Smooth muscle cell (in vitro differentiated cells): ENCODE data around the gene TNK2. TPM values are rescaled to one million over a fixed set of nuclear protein-coding genes. Genes with fewer than 3 reads are reported as not detected.
"Not testable (repeated sequence)": the region's sequence is repeated elsewhere in the genome, so short reads cannot be mapped to it uniquely, and the experiment has no call there.

Experiments
- DNase-seq: peaks from one replicate; lab custom pipeline; 2025; ENCODE audit not compliant: unreplicated experiment; lab: John Stamatoyannopoulos, UW
- H2AFZ ChIP-seq: fragments of 200-600 bp; sonication (generic); 2 replicates; pipeline ENCODE4 v1.6.0; 2016; ENCODE audit warnings: antibody characterized with exemption, low read depth, mild to moderate bottlenecking
- H3F3A ChIP-seq: fragments of 200-600 bp; sonication (generic); 2 replicates; pipeline ENCODE4 v1.6.0; 2017; ENCODE audit warnings: antibody characterized with exemption, low read depth
- H3K27ac ChIP-seq: fragments of 200-600 bp; sonication (generic); 2 replicates; pipeline ENCODE4 v1.5.1; 2016; ENCODE audit warnings: low read depth, mild to moderate bottlenecking
- H3K27me3 ChIP-seq: fragments of 200-600 bp; sonication (generic); 2 replicates; pipeline ENCODE4 v1.6.1; 2016; ENCODE audit warnings: low read depth, mild to moderate bottlenecking
- H3K36me3 ChIP-seq: fragments of 200-600 bp; sonication (generic); 2 replicates; pipeline ENCODE4 v1.5.1; 2016; ENCODE audit warnings: low read depth
- H3K4me1 ChIP-seq: fragments of 200-600 bp; sonication (generic); 2 replicates; pipeline ENCODE4 v1.5.1; 2016; ENCODE audit warnings: low read depth
- H3K4me2 ChIP-seq: fragments of 200-600 bp; sonication (generic); 2 replicates; pipeline ENCODE4 v1.6.0; 2016; ENCODE audit warnings: mild to moderate bottlenecking
- H3K4me3 ChIP-seq: fragments of 200-600 bp; sonication (generic); 2 replicates; pipeline ENCODE4 v1.5.1; 2016; ENCODE audit warnings: mild to moderate bottlenecking
- H3K79me2 ChIP-seq: fragments of 200-600 bp; sonication (generic); 2 replicates; pipeline ENCODE4 v1.6.0; 2016; ENCODE audit warnings: low read depth, mild to moderate bottlenecking
- H3K9ac ChIP-seq: fragments of 200-600 bp; sonication (generic); 2 replicates; pipeline ENCODE4 v1.6.0; 2016; ENCODE audit warnings: low read depth
- H3K9me3 ChIP-seq: fragments of 200-600 bp; sonication (generic); replicated peaks from 2 replicates; pipeline ENCODE4 v1.5.1; 2016; ENCODE audit warnings: low read depth
- H4K20me1 ChIP-seq: fragments of 200-600 bp; sonication (generic); 2 replicates; pipeline ENCODE4 v1.6.0; 2016; ENCODE audit warnings: low read depth
- whole genome bisulfite sequencing: methylation state at CpG from one replicate; pipeline ENCODE4 v1.1.7; 2016; ENCODE audit warnings: low lambda C conversion rate; 5-methylcytosine and 5-hydroxymethylcytosine counted together
- polyA plus RNA-seq: library from polyadenylated mRNA; unstranded; fragments of >200 nt; fragmentation: Nextera tagmentation; extraction: Ambion mirVana; gene quantifications from 2 replicates; pipeline ENCODE4 v1.2.1, GENCODE V29; 2016
- total RNA-seq: library from RNA; depleted of rRNA; stranded (reverse); fragments of >200 nt; gene quantifications from 2 replicates; pipeline ENCODE4 v1.2.3, GENCODE V29; 2014
- TF ChIP-seq, protein P1 (sequence below): fragments of 200-600 bp; sonication (generic); IDR thresholded peaks from 2 replicates; pipeline ENCODE4 v1.5.1; 2017; ENCODE audit warnings: borderline replicate concordance, mild to moderate bottlenecking, antibody characterized with exemption; ENCODE audit not compliant: insufficient read depth, poor library complexity, severe bottlenecking

Gene TNK2
- total and polyA plus RNA-seq, 2 experiments from 2014 or later: 2.8 to 10.6 TPM

DNA sequence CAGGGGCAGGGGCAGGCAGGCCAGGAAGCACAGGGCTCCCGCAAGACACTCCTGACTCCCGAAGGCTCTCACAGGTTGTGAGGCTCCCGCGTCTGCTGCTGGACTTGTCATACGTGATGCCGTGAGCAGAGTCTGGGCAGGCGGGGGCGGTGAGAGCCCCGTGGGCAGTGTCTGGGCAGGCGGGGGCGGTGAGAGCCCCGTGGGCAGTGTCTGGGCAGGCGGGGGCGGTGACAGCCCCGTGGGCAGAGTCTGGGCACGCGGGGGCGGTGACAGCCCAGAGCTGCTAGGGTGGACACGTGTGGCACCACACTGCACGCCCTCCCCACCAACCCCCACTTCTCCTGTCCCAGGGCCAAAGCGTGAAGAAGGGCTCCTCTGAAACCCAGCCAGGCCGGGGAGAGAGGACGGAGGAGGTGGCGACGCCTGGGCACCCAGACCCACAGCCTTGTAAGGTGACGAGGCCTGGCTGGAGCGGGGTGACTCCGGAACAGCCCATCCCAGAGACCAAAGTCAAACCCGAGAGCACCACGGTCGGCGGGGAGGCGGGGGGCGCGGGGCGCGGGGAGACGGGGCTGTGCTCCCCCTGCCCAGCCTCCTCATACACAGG lies 35.0 kb downstream of the TNK2 start:
- no peaks in the 10 kb centered on the region for H3F3A ChIP-seq
- no peak overlapping the region for H3K9ac ChIP-seq
- peaks cover 4% of the 10 kb centered on the region for H4K20me1 ChIP-seq
- no peak overlapping the region for H3K4me2 ChIP-seq
- no peaks in the 10 kb centered on the region for H3K36me3 ChIP-seq
- no peaks in the 10 kb centered on the region for H3K4me1 ChIP-seq
- no peak overlapping the region for H2AFZ ChIP-seq
- no peak overlapping the region for H3K4me3 ChIP-seq
- no peak for DNase-seq
- no peaks in the 10 kb centered on the region for H3K9me3 ChIP-seq
- no peaks in the 10 kb centered on the region for H3K79me2 ChIP-seq
- WGBS: 93% methylated on average over 28 of the region's 38 CpGs
- TF ChIP-seq, protein P1, sequence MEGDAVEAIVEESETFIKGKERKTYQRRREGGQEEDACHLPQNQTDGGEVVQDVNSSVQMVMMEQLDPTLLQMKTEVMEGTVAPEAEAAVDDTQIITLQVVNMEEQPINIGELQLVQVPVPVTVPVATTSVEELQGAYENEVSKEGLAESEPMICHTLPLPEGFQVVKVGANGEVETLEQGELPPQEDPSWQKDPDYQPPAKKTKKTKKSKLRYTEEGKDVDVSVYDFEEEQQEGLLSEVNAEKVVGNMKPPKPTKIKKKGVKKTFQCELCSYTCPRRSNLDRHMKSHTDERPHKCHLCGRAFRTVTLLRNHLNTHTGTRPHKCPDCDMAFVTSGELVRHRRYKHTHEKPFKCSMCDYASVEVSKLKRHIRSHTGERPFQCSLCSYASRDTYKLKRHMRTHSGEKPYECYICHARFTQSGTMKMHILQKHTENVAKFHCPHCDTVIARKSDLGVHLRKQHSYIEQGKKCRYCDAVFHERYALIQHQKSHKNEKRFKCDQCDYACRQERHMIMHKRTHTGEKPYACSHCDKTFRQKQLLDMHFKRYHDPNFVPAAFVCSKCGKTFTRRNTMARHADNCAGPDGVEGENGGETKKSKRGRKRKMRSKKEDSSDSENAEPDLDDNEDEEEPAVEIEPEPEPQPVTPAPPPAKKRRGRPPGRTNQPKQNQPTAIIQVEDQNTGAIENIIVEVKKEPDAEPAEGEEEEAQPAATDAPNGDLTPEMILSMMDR: no peak
- no peak overlapping the region for H3K27ac ChIP-seq
- no peaks in the 10 kb centered on the region for H3K27me3 ChIP-seq

DNA sequence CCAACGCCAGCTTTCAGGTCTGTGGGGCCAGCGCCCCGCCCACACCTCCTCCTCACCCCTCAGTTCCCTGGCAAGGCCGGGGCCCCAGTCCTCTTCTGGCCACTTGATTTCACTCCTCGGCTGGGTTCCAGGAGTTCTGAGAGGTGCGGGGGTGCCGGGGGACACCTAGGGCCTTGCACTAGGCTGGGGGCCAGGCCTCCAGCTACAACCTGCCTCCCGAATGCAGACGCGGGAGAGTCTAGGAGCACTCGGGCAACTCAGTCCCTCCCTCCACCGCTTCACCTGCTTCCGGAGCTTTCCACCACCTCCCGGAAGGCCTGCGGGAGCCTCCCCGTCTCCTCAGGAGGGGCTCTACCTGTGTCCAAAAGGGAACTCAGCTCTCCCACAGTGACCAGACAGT lies 35.6 kb downstream of the TNK2 start:
- 96% methylated on average over 16 of the region's 16 CpGs for WGBS
- H3F3A ChIP-seq: no peaks in the 10 kb centered on the region
- H3K9me3 ChIP-seq: no peaks in the 10 kb centered on the region
- peaks cover 4% of the 10 kb centered on the region for H4K20me1 ChIP-seq
- no peak overlapping the region for H3K9ac ChIP-seq
- no peaks in the 10 kb centered on the region for H3K36me3 ChIP-seq
- no peak for DNase-seq
- no peak overlapping the region for H3K4me2 ChIP-seq
- no peaks in the 10 kb centered on the region for H3K4me1 ChIP-seq
- no peaks in the 10 kb centered on the region for H3K27me3 ChIP-seq
- no peak overlapping the region for H3K4me3 ChIP-seq
- H3K79me2 ChIP-seq: no peaks in the 10 kb centered on the region
- H3K27ac ChIP-seq: no peak overlapping the region
- TF ChIP-seq, protein P1: no peak
- H2AFZ ChIP-seq: no peak overlapping the region

DNA sequence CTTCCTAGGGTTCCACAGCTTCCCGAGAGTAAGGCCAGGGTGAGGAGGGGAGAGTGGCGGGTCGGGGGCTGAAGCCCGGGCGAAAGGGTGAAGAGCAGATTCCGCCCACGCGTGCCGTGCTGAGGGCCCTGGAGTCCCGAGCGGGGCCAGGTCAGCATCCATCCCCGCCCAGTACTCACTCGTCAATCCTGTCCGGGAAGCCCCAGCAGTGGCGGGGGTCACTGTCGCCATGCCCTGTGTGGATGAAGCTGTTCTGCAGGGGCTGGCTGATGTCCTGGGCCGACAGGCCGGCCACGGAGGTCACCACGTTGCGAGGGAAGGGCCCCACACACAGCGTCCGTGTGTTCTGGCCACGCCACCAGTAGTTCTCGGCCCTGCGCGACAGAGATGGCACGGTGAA lies 36.3 kb downstream of the TNK2 start:
- H3K27me3 ChIP-seq: no peaks in the 10 kb centered on the region
- no peak overlapping the region for H2AFZ ChIP-seq
- DNase-seq: no peak
- no peak overlapping the region for H3K4me2 ChIP-seq
- H3K9ac ChIP-seq: no peak overlapping the region
- no peaks in the 10 kb centered on the region for H3K4me1 ChIP-seq
- 99% methylated on average over 28 of the region's 28 CpGs for WGBS
- H3K36me3 ChIP-seq: no peaks in the 10 kb centered on the region
- TF ChIP-seq, protein P1: no peak
- no peak overlapping the region for H3K27ac ChIP-seq
- H3K4me3 ChIP-seq: no peak overlapping the region
- no peaks in the 10 kb centered on the region for H3K9me3 ChIP-seq
- H3K79me2 ChIP-seq: no peaks in the 10 kb centered on the region
- no peaks in the 10 kb centered on the region for H3F3A ChIP-seq
- peaks cover 4% of the 10 kb centered on the region for H4K20me1 ChIP-seq

DNA sequence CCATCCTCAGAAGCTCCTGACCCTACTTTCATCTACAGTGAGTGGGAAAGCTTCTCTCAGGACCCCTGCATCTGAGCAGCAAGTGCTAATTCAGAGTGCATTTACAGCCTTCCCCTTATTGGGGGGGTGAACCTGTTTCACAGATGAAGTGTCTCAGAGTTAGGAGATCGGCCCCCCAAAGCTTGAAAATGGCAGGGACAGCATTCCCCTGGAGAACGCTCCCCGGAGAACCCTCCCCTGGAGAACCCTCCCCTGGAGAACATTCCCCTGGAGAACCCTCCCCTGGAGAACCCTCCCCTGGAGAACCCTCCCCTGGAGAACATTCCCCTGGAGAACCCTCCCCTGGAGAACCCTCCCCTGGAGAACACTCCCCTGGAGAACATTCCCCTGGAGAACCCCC lies 36.7 kb downstream of the TNK2 start:
- not testable (repeated sequence) for H4K20me1 ChIP-seq, H3K9ac ChIP-seq, H3K27me3 ChIP-seq, H3K27ac ChIP-seq, H3K79me2 ChIP-seq, H3K4me3 ChIP-seq, H3K9me3 ChIP-seq, H3K4me2 ChIP-seq, H3K4me1 ChIP-seq, H3K36me3 ChIP-seq, H3F3A ChIP-seq, H2AFZ ChIP-seq, DNase-seq
- WGBS: 89% methylated on average over 3 of the region's 3 CpGs
